ENCODE results near the gene IGSF22.
"Not testable (repeated sequence)": the region's sequence is repeated elsewhere in the genome, so short reads cannot be mapped to it uniquely, and the experiment has no call there.

DNA sequence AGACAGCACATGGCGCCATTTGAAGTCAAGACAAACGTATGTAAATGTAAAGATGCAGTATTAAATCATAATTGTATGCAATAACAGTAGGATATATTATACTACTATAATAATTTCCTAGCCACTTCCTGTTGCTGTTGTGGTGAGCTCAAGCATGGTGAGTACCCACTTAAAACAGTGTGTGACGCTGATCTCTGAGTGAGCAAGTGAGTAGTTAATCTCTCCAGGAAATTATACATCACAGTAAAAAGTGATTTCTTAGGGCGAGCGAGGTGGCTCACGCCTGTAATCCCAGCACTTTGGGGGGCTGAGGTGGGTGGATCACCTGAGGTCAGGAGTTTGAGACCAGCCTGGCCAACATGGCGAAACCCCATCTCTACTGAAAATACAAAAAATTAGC, 53.8 kb downstream of the IGSF22 start:
- TF ChIP-seq, protein P1, sequence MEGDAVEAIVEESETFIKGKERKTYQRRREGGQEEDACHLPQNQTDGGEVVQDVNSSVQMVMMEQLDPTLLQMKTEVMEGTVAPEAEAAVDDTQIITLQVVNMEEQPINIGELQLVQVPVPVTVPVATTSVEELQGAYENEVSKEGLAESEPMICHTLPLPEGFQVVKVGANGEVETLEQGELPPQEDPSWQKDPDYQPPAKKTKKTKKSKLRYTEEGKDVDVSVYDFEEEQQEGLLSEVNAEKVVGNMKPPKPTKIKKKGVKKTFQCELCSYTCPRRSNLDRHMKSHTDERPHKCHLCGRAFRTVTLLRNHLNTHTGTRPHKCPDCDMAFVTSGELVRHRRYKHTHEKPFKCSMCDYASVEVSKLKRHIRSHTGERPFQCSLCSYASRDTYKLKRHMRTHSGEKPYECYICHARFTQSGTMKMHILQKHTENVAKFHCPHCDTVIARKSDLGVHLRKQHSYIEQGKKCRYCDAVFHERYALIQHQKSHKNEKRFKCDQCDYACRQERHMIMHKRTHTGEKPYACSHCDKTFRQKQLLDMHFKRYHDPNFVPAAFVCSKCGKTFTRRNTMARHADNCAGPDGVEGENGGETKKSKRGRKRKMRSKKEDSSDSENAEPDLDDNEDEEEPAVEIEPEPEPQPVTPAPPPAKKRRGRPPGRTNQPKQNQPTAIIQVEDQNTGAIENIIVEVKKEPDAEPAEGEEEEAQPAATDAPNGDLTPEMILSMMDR (IDR thresholded peaks at IDR 0.05) = not testable (repeated sequence)
- TF ChIP-seq POLR2AphosphoS5 (IDR thresholded peaks at IDR 0.05; ENCODE audit: insufficient read depth in 1 of 2, low read depth in 1 of 2) = not testable (repeated sequence)
